Measurements from ENCODE around the gene CNPY2. TPM values are rescaled to one million over a fixed set of nuclear protein-coding genes. Genes with fewer than 3 reads are reported as not detected.
"Not testable (repeated sequence)": the region's sequence is repeated elsewhere in the genome, so short reads cannot be mapped to it uniquely, and the experiment has no call there.

Gene CNPY2
- total RNA-seq, 6 experiments from 2014 or later = 63.7 to 93.7 (median 76.5) TPM

DNA sequence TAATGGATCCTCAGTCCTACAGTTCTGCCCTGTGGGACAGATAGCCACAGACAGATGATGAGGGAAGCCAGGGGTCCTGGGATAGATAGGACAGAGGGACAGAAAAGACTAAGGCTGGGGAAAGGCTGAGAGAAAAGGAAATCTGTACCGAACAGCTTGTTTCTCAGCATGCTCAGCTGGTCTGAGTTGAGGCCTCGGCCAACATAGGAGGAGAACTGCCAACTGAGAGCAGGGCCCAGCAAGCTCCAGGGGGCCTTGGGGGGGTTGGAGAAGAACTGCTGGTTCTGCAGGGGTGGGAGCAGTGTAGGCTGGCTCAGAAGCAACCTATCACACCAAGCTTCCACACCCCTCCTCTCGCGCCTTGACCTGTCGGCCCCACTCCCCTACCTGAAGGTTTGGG lies 33.0 kb upstream of the CNPY2 start:
- ATAC-seq (peak in 1 of 4 donors; percentile 9), DNase-seq (no peak)
- H3K4me1 ChIP-seq = no peaks in the 10 kb centered on the region
- TF ChIP-seq, protein P1, sequence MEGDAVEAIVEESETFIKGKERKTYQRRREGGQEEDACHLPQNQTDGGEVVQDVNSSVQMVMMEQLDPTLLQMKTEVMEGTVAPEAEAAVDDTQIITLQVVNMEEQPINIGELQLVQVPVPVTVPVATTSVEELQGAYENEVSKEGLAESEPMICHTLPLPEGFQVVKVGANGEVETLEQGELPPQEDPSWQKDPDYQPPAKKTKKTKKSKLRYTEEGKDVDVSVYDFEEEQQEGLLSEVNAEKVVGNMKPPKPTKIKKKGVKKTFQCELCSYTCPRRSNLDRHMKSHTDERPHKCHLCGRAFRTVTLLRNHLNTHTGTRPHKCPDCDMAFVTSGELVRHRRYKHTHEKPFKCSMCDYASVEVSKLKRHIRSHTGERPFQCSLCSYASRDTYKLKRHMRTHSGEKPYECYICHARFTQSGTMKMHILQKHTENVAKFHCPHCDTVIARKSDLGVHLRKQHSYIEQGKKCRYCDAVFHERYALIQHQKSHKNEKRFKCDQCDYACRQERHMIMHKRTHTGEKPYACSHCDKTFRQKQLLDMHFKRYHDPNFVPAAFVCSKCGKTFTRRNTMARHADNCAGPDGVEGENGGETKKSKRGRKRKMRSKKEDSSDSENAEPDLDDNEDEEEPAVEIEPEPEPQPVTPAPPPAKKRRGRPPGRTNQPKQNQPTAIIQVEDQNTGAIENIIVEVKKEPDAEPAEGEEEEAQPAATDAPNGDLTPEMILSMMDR (IDR thresholded peaks at IDR 0.05) = no peak
- TF ChIP-seq POLR2A (IDR thresholded peaks at IDR 0.05) = no peak
- intact Hi-C loops (cut with DNase I) = no loop called here
- 83% methylated on average over 2 of the region's 5 CpGs for WGBS (ENCODE audit: insufficient coverage, low coverage, low lambda C conversion rate, missing lambda C conversion rate)
- no peaks in the 10 kb centered on the region for H3K27me3 ChIP-seq
- peaks cover 23 to 93% (median 64%) of the 10 kb centered on the region in 4 donors for H3K36me3 ChIP-seq
- H3K27ac ChIP-seq = no peak overlapping the region
- H3K4me3 ChIP-seq = no peak overlapping the region
- no peaks in the 10 kb centered on the region for H3K9me3 ChIP-seq

DNA sequence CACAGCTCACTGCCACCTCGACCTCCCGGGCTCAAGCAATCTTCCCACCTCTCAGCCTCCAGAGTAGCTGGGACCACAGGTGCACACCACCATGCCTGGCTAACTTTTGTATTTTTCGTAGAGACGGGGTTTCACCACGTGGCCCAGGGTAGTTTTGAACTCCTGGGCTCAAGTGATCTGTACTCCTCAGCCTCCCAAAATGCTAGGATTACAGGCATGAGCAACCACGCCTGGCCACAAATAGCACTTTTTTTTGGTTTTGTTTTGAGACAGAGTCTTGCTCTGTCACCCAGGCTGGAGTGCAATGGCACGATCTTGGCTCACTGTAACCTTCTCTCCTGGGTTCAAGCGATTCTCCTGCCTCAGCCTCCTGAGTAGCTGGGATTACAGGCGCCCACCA lies 31.5 kb upstream of the CNPY2 start:
- H3K4me1 ChIP-seq; H3K27me3 ChIP-seq; H3K27ac ChIP-seq; intact Hi-C loops (cut with DNase I); H3K4me3 ChIP-seq; ATAC-seq; H3K9me3 ChIP-seq; DNase-seq: not testable (repeated sequence)
- 89% methylated on average over 5 of the region's 9 CpGs for WGBS (ENCODE audit: insufficient coverage, low coverage, low lambda C conversion rate, missing lambda C conversion rate)
- H3K36me3 ChIP-seq = peaks cover 15 to 94% (median 65%) of the 10 kb centered on the region in 4 donors

DNA sequence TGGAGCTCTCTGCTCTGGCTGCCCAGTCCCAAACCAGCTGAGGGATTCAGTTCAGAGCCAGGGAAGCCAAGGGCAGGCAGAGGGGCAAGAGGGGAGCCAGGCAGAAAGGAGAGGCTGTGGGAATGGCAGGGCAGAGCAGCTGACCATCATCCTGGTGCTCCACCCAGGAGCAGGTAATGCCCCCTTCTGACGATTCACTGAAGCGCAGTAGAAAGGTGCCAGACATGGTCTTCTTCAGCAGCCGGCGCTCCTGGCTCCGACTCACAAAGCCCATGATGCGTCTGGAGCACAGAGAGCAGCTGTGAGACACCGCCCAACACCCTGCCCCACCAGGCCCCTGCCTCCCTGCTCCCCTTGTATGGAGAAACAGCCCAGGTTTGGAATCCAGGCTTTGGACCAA lies 30.9 kb upstream of the CNPY2 start:
- Histone ChIP-seq H3K4me3 (no peak overlapping the region), H3K36me3 (peaks cover 13 to 94% (median 62%) of the 10 kb centered on the region in 4 donors), H3K27ac (no peak overlapping the region), H3K4me1 (no peaks in the 10 kb centered on the region), H3K9me3 (no peaks in the 10 kb centered on the region), H3K27me3 (no peaks in the 10 kb centered on the region)
- TF ChIP-seq, protein P1 (IDR thresholded peaks at IDR 0.05) = peak in 2 of 4 donors; percentile 7 to 19
- TF ChIP-seq POLR2A (IDR thresholded peaks at IDR 0.05) = no peak
- WGBS (ENCODE audit: insufficient coverage, low coverage, low lambda C conversion rate, missing lambda C conversion rate) = 80% methylated on average over 1 of the region's 7 CpGs
- intact Hi-C loops (cut with DNase I) = no loop called here
- DNase-seq = no peak
- peak; percentile 33 to 54 (median 45) for ATAC-seq

DNA sequence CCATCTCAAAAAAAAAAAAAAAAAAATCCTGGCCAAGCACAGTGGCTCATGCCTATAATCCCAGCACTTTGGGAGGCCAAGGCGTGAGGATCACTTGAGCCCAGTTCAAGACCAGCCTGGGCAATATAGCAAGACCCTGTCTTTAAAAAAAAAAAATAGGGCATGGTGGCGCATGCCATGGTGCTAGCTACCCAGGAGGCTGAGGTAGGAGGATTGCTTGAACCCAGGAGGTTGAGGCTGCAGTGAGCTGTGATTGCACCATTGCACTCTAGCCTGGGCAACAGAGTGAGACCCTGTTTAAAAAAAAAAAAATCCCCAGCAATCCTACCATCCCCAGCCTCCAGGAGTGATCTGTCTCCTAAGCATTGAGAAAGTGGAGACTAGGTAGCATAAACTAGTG lies 26.5 kb upstream of the CNPY2 start:
- intact Hi-C loops (cut with DNase I) = not testable (repeated sequence)

DNA sequence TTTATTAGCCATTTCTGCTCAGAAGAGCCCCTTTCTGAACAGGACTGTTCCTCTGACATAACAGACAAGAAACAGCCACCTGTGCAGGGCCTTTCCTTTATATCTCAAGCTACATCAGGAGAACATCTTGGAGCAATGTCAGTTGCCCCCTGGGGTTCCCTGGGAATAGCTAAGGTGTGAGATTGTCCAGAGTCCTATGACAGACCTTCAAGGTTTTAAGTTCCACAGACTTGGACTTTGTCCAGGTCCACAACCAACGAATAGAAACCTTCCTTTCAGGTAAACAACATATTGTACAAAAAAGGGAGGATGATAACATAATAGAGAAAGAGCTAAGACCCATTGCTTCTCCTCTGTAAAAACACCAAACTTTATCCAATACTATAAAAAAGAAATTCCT lies 25.8 kb upstream of the CNPY2 start:
- Histone ChIP-seq H3K27ac (no peak overlapping the region), H3K27me3 (no peaks in the 10 kb centered on the region), H3K4me3 (no peak overlapping the region), H3K9me3 (no peaks in the 10 kb centered on the region), H3K4me1 (no peaks in the 10 kb centered on the region), H3K36me3 (peaks cover 0 to 46% (median 27%) of the 10 kb centered on the region in 4 donors)
- ATAC-seq (no peak), DNase-seq (no peak)
- TF ChIP-seq, protein P1 (IDR thresholded peaks at IDR 0.05) = no peak
- TF ChIP-seq POLR2A (IDR thresholded peaks at IDR 0.05) = no peak
- intact Hi-C loops (cut with DNase I) = no loop called here
- 11% methylated on average over 1 of the region's 1 CpG for WGBS (ENCODE audit: insufficient coverage, low coverage, low lambda C conversion rate, missing lambda C conversion rate)

More for the DNA sequence above, 26.5 kb upstream of the CNPY2 start:
- not testable (repeated sequence) for H3K4me1 ChIP-seq, H3K27me3 ChIP-seq, ATAC-seq, H3K9me3 ChIP-seq, DNase-seq, H3K4me3 ChIP-seq, H3K27ac ChIP-seq
- 100% methylated on average over 1 of the region's 2 CpGs for WGBS (ENCODE audit: insufficient coverage, low coverage, low lambda C conversion rate, missing lambda C conversion rate)
- peaks cover 0 to 52% (median 30%) of the 10 kb centered on the region in 4 donors for H3K36me3 ChIP-seq

DNA sequence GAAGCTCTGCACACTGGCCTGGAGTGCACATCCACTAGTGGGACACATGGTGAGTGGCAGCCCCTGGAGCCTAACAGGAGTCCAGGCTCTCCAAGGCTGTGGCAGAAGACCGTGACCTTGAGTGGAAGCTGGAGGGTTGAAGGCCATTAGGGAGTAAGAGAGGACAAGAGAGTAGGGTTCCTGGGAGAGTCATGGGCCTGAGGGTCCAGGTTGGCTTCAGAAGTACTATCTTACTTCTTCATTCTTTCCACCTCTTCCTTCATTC lies 23.3 kb upstream of the CNPY2 start:
- H3K4me1 ChIP-seq = peaks cover 0 to 4% (median 0%) of the 10 kb centered on the region in 4 donors
- intact Hi-C loops (cut with DNase I) = no loop called here
- 83% methylated on average over 1 of the region's 1 CpG for WGBS (ENCODE audit: insufficient coverage, low coverage, low lambda C conversion rate, missing lambda C conversion rate)
- no peaks in the 10 kb centered on the region for H3K27me3 ChIP-seq
- H3K36me3 ChIP-seq = peaks cover 0 to 27% (median 14%) of the 10 kb centered on the region in 4 donors
- no peak overlapping the region for H3K27ac ChIP-seq
- no peak for TF ChIP-seq POLR2A (IDR thresholded peaks at IDR 0.05)
- TF ChIP-seq, protein P1 (IDR thresholded peaks at IDR 0.05) = no peak
- no peak overlapping the region for H3K4me3 ChIP-seq
- no peak for ATAC-seq
- DNase-seq = no peak
- no peaks in the 10 kb centered on the region for H3K9me3 ChIP-seq
